Body of pancreas (tissue), 4 donors: ENCODE data around the gene MAP2K5.

Experiments
- POLR2A ChIP-seq, 3 donors: fragments of 450-650 bp; IDR thresholded peaks; one replicate each; pipeline ENCODE4 v1.6.1; 2016; ENCODE audit warnings: antibody characterized with exemption in 3 of 3, mild to moderate bottlenecking in 2 of 3
- TF ChIP-seq, protein P1 (sequence below), 7 experiments: fragments of 450-650 bp in 4 of 7; fragments of 200-600 bp in 3 of 7; sonication (generic) in 3 of 7; IDR thresholded peaks; one replicate each; pipeline ENCODE4 v1.5.1; 2016 to 2019; ENCODE audit warnings: antibody characterized with exemption in 7 of 7

- TF ChIP-seq, protein P1, sequence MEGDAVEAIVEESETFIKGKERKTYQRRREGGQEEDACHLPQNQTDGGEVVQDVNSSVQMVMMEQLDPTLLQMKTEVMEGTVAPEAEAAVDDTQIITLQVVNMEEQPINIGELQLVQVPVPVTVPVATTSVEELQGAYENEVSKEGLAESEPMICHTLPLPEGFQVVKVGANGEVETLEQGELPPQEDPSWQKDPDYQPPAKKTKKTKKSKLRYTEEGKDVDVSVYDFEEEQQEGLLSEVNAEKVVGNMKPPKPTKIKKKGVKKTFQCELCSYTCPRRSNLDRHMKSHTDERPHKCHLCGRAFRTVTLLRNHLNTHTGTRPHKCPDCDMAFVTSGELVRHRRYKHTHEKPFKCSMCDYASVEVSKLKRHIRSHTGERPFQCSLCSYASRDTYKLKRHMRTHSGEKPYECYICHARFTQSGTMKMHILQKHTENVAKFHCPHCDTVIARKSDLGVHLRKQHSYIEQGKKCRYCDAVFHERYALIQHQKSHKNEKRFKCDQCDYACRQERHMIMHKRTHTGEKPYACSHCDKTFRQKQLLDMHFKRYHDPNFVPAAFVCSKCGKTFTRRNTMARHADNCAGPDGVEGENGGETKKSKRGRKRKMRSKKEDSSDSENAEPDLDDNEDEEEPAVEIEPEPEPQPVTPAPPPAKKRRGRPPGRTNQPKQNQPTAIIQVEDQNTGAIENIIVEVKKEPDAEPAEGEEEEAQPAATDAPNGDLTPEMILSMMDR (IDR thresholded peaks at IDR 0.05): no peak
- no peak for TF ChIP-seq POLR2A (IDR thresholded peaks at IDR 0.05)
Measured at GRCh38 chr15:67832897-67833709, 290.6 kb downstream of the MAP2K5 start.
